Caco-2 (cell line): ENCODE results near the gene CNIH1. TPM values are rescaled to one million over a fixed set of nuclear protein-coding genes. Genes with fewer than 3 reads are reported as not detected.

Experiments used
- BruUV-seq: library from RNA; stranded (reverse); fragments of 400-500 nt; replicated peaks from 2 replicates; lab custom pipeline; 2021; lab: Mats Ljungman, UMichigan
- CTCF ChIA-PET: fragments of 300-600 bp; sonication (Branson Sonifier 250); formaldehyde crosslinking; loops from one replicate; lab custom pipeline; 2022; ENCODE audit warnings: antibody characterized with exemption; lab: Charles Lee
- POLR2A ChIA-PET: fragments of 300-600 bp; sonication (Branson Sonifier 250); formaldehyde crosslinking; loops from one replicate; lab custom pipeline; 2022; ENCODE audit warnings: antibody characterized with exemption; lab: Charles Lee
- DNase-seq, 2 experiments: peaks; one replicate each; pipeline versions ENCODE4 v3.0.0 to v3.0.0-alpha.2; 2020 to 2022
- H3K27me3 ChIP-seq: replicated peaks from 2 replicates; pipeline ENCODE4 v1.6.0; 2011; ENCODE audit warnings: low read length; ENCODE audit not compliant: control insufficient read depth, insufficient read depth
- H3K36me3 ChIP-seq: 2 replicates; pipeline ENCODE4 v1.5.1; 2011; ENCODE audit warnings: low read length; ENCODE audit not compliant: control insufficient read depth, insufficient read depth
- H3K4me1 ChIP-seq: fragments of 250-450 bp; sonication (Bioruptor Pico); 2 replicates; pipeline ENCODE4 v1.5.1; 2020; ENCODE audit warnings: mild to moderate bottlenecking
- H3K4me3 ChIP-seq: 2 replicates; pipeline ENCODE4 v1.5.1; 2011; ENCODE audit warnings: low read depth, mild to moderate bottlenecking, control low read depth, low read length
- H3K9me3 ChIP-seq: fragments of 250-450 bp; sonication (Bioruptor Pico); 2 replicates; pipeline ENCODE4 v1.5.1; 2020; ENCODE audit warnings: mild to moderate bottlenecking, moderate library complexity
- H3K27ac Mint-ChIP-seq: one replicate; pipeline ENCODE4 v1.8.0; 2022; ENCODE audit warnings: mixed read lengths; ENCODE audit not compliant: unreplicated experiment
- H3K27me3 Mint-ChIP-seq: one replicate; pipeline ENCODE4 v1.8.0; 2022; ENCODE audit warnings: mixed read lengths; ENCODE audit not compliant: insufficient read depth, unreplicated experiment
- H3K36me3 Mint-ChIP-seq: one replicate; pipeline ENCODE4 v1.8.0; 2022; ENCODE audit warnings: mild to moderate bottlenecking, mixed read lengths; ENCODE audit not compliant: insufficient read depth, unreplicated experiment
- H3K4me1 Mint-ChIP-seq: one replicate; pipeline ENCODE4 v1.8.0; 2022; ENCODE audit warnings: low read depth, mixed read lengths; ENCODE audit not compliant: unreplicated experiment
- H3K4me3 Mint-ChIP-seq: one replicate; pipeline ENCODE4 v1.8.0; 2022; ENCODE audit warnings: mild to moderate bottlenecking, moderate library complexity, mixed read lengths; ENCODE audit not compliant: unreplicated experiment
- H3K9me3 Mint-ChIP-seq: one replicate; pipeline ENCODE4 v1.8.0; 2022; ENCODE audit warnings: mixed read lengths; ENCODE audit not compliant: unreplicated experiment
- CTCF ChIP-seq, 2 experiments: fragments of 200-600 bp in 1 of 2; IDR thresholded peaks; 1 replicate in 1 of 2; 2 replicates in 1 of 2; pipeline versions ENCODE4 v1.5.1 to v1.8.0; 2011 to 2022; ENCODE audit warnings: antibody characterized with exemption in 1 of 2, control low read depth in 1 of 2, inconsistent platforms in 1 of 2, low read depth in 1 of 2, low read length in 1 of 2, mild to moderate bottlenecking in 1 of 2, moderate library complexity in 1 of 2; ENCODE audit not compliant: insufficient read depth in 1 of 2, severe bottlenecking in 1 of 2, unreplicated experiment in 1 of 2
- intact Hi-C: fragments of 100-400 bp; cut with micrococcal nuclease; formaldehyde crosslinking; loops from one replicate; pipeline ENCODE4 v1.10.0; 2022; ENCODE audit not compliant: unreplicated experiment
- total RNA-seq: library from RNA; stranded (reverse); gene quantifications from 2 replicates; pipeline ENCODE4 v1.2.3, GENCODE V29; 2022

The CNIH1 gene
- total RNA-seq, 1 experiment from 2014 or later: 164 TPM

DNA sequence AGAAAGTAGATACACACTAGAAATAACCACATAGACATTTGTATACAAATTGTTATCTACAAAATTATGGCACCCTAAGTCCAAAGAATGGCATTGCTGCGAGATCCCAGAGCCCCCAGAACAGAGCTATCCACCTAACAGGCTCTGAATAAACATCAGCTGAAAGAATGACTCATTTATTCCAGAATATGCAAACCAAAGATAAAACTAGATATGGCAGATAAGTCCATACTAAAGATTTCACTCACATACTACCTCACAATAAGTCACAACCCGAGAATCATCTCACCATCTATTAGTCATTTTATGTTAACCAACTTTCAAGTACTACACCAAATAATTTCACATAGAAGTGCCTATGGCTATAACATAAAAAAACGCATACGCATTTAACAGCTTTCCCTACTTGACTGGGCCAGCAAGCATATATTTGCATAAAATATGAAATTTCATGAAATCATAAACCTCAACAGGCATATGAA, 5.6 kb downstream of the CNIH1 start:
- H3K36me3 ChIP-seq: no peaks in the 10 kb centered on the region
- CTCF ChIA-PET: interaction anchor here (1.3 kb wide), 1 partner anchor 53 kb away, joined by 3 read pairs; no protein-coding TSS in a partner anchor
- POLR2A ChIA-PET: no interaction called here
- no peaks in the 10 kb centered on the region for H3K27me3 Mint-ChIP-seq
- no peaks in the 10 kb centered on the region for H3K27me3 ChIP-seq
- intact Hi-C loops: no loop called here
- no peak for TF ChIP-seq CTCF (IDR thresholded peaks at IDR 0.05; ENCODE audit: insufficient read depth in 1 of 2, low read depth in 1 of 2, low read length in 1 of 2, severe bottlenecking in 1 of 2, unreplicated experiment in 1 of 2)
- H3K9me3 Mint-ChIP-seq: no peaks in the 10 kb centered on the region
- no peak overlapping the region for H3K4me3 ChIP-seq
- no peaks in the 10 kb centered on the region for H3K9me3 ChIP-seq
- H3K4me3 Mint-ChIP-seq: no peak overlapping the region
- H3K4me1 Mint-ChIP-seq: peaks cover 13% of the 10 kb centered on the region
- H3K27ac Mint-ChIP-seq: peak overlapping the region; percentile 40
- no peak for DNase-seq
- H3K4me1 ChIP-seq: peaks cover 12% of the 10 kb centered on the region
- peaks cover 33% of the 10 kb centered on the region for H3K36me3 Mint-ChIP-seq
- BruUV-seq: no TSS peak

DNA sequence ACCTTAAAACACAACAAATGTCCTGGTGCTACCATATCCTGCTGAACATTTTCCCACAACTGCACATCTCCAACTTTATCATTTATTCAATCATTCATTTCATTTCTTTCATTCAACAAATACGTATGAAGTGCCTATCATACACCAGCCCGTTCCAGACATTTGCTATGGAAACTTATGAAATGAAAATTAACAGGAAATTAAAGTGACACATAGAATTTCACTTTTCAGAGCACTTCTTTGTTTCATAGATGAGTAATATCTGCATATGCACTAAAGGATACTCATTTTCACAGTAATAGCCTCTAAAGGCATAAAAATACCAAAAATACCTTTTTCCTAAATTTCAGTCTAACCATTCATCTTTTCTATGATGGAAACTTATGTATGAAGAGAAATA, 12.6 kb downstream of the CNIH1 start:
- TF ChIP-seq CTCF (IDR thresholded peaks at IDR 0.05; ENCODE audit: insufficient read depth in 1 of 2, low read depth in 1 of 2, low read length in 1 of 2, severe bottlenecking in 1 of 2, unreplicated experiment in 1 of 2): no peak
- DNase-seq: no peak
- no peaks in the 10 kb centered on the region for H3K9me3 ChIP-seq
- CTCF ChIA-PET: no interaction called here
- peaks cover 1% of the 10 kb centered on the region for H3K36me3 ChIP-seq
- H3K27ac Mint-ChIP-seq: no peak overlapping the region
- H3K4me3 ChIP-seq: no peak overlapping the region
- POLR2A ChIA-PET: no interaction called here
- no peaks in the 10 kb centered on the region for H3K4me1 ChIP-seq
- no peaks in the 10 kb centered on the region for H3K9me3 Mint-ChIP-seq
- H3K36me3 Mint-ChIP-seq: peaks cover 43% of the 10 kb centered on the region
- H3K27me3 ChIP-seq: no peaks in the 10 kb centered on the region
- intact Hi-C loops: no loop called here
- H3K27me3 Mint-ChIP-seq: no peaks in the 10 kb centered on the region
- H3K4me1 Mint-ChIP-seq: no peaks in the 10 kb centered on the region
- no peak overlapping the region for H3K4me3 Mint-ChIP-seq
- BruUV-seq: no TSS peak

DNA sequence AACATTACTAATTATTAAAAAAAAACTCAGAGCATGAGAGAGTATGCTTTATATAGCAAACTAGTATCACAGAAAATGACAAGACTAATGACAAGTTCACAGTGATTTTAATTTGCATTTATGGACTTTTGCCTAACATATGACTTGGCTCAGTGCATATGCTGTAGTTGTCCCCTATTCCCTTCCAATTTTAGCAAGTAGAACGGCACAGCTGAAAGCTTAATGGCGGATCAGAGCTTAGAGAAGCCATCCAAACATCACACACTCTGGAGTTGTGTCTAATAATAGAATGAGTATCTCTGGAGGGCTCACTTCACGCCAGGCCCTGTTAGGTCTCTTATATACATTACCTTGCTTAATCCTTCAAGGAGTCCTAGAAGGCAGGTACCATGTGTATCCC, 13.3 kb downstream of the CNIH1 start:
- no peak overlapping the region for H3K4me3 ChIP-seq
- no peaks in the 10 kb centered on the region for H3K27me3 Mint-ChIP-seq
- H3K9me3 ChIP-seq: no peaks in the 10 kb centered on the region
- H3K27ac Mint-ChIP-seq: no peak overlapping the region
- intact Hi-C loops: no loop called here
- BruUV-seq: no TSS peak
- TF ChIP-seq CTCF (IDR thresholded peaks at IDR 0.05; ENCODE audit: insufficient read depth in 1 of 2, low read depth in 1 of 2, low read length in 1 of 2, severe bottlenecking in 1 of 2, unreplicated experiment in 1 of 2): no peak
- no peaks in the 10 kb centered on the region for H3K4me1 ChIP-seq
- peaks cover 42% of the 10 kb centered on the region for H3K36me3 Mint-ChIP-seq
- POLR2A ChIA-PET: no interaction called here
- H3K9me3 Mint-ChIP-seq: no peaks in the 10 kb centered on the region
- no peaks in the 10 kb centered on the region for H3K27me3 ChIP-seq
- CTCF ChIA-PET: no interaction called here
- DNase-seq: no peak
- H3K4me3 Mint-ChIP-seq: no peak overlapping the region
- peaks cover 1% of the 10 kb centered on the region for H3K36me3 ChIP-seq
- no peaks in the 10 kb centered on the region for H3K4me1 Mint-ChIP-seq
